ENCODE data around the gene PLEKHM3. TPM values are rescaled to one million over a fixed set of nuclear protein-coding genes. Genes with fewer than 3 reads are reported as not detected.

The PLEKHM3 gene
- total and polyA plus RNA-seq, 2 of the 4 experiments (the other 2 are of a cell fraction), result 2.4 to 11.3 TPM

DNA sequence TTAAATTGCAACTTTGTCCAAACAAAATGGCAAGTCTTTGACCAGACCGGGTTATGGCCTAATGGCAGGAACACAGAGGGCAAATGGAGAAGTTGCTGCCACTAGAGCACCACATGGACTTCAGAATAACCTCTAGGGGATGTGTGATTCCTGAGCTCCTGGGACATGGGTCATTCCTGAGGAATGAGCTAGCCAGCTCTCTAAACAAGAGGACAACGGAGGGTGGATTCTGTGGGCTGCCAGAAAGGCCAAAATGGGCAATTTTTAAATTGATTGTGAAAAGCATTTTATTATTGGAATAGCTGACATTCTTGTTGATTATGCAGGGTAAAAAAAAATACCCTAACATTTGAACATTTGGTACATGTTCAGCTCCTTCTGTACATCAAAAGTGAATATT is 145.8 kb downstream of the PLEKHM3 start:
- Histone ChIP-seq H3K4ac (ENCODE audit: low read depth, low read length) (no peak overlapping the region), H4K8ac (ENCODE audit: low read depth in 2 of 2, low read length in 2 of 2) (no peak overlapping the region), H3K4me2 (ENCODE audit: low read depth, low read length) (no peak overlapping the region), H3K79me1 (ENCODE audit: low read depth in 1 of 2, low read length in 2 of 2) (no peaks in the 10 kb centered on the region), H2AK5ac (ENCODE audit: low read depth, low read length) (no peak overlapping the region), H2AFZ (replicated peaks; ENCODE audit: low read length, poor library complexity) (no peak overlapping the region), H4K91ac (ENCODE audit: insufficient read depth, low read depth, low read length) (no peak overlapping the region), H3K36me3 (ENCODE audit: control insufficient read depth, insufficient read depth, low read length) (no peaks in the 10 kb centered on the region), H4K20me1 (ENCODE audit: insufficient read depth, low read length) (no peaks in the 10 kb centered on the region), H3K27me3 (ENCODE audit: control insufficient read depth, insufficient read depth, low read length) (no peaks in the 10 kb centered on the region), H2BK5ac (ENCODE audit: low read depth, low read length, poor library complexity, severe bottlenecking) (no peak overlapping the region), H2AK9ac (replicated peaks; ENCODE audit: low read depth, low read length, poor library complexity) (no peak overlapping the region), H3K9me1 (ENCODE audit: insufficient read depth, low read length) (no peaks in the 10 kb centered on the region; the same call in 1 of the 2 replicates), H3K9ac (ENCODE audit: low read depth, low read length) (no peak overlapping the region), H3K14ac (replicated peaks; ENCODE audit: low read depth, low read length) (no peak overlapping the region), H4K5ac (ENCODE audit: low read depth, low read length) (no peak overlapping the region), H2BK15ac (ENCODE audit: low read depth, low read length) (no peak overlapping the region), H3K9me3 (ENCODE audit: control insufficient read depth, insufficient read depth, low read length) (no peaks in the 10 kb centered on the region), H3K4me1 (ENCODE audit: control insufficient read depth, insufficient read depth, low read length) (peaks cover 2% of the 10 kb centered on the region; the same call in 1 of the 2 replicates), H3K18ac (ENCODE audit: low read depth, low read length) (no peak overlapping the region), H3K27ac (ENCODE audit: insufficient read depth, low read length) (no peak overlapping the region), H2BK120ac (ENCODE audit: low read depth, low read length) (no peak overlapping the region), H2BK20ac (ENCODE audit: low read depth, low read length) (no peak overlapping the region), H3K56ac (ENCODE audit: extremely low read depth, insufficient read depth, low read length) (no peak overlapping the region), H3K23ac (ENCODE audit: low read depth, low read length) (no peak overlapping the region), H3K4me3 (ENCODE audit: insufficient read depth, low read depth, low read length) (no peak overlapping the region)
- intact Hi-C loops (cut with micrococcal nuclease), result no loop called here
- no TSS peak for BruUV-seq (replicated peaks)
- CTCF ChIA-PET, result interaction anchor here (0.5 to 1.6 kb wide), 3 partner anchors 10 to 355 kb away, joined by 3 to 4 read pairs (median 3); no protein-coding TSS in a partner anchor
- TF ChIP-seq RAD21 (IDR thresholded peaks at IDR 0.05; ENCODE audit: low read length), result no peak
- TF ChIP-seq NFE2L2 (IDR thresholded peaks at IDR 0.05; ENCODE audit: low read depth, low read length), result no peak
- no peak for TF ChIP-seq SMC3 (IDR thresholded peaks at IDR 0.05; ENCODE audit: low read depth, low read length)
- no peak for TF ChIP-seq RCOR1 (IDR thresholded peaks at IDR 0.05; ENCODE audit: insufficient replicate concordance, low read length)
- TF ChIP-seq MAZ (IDR thresholded peaks at IDR 0.05; ENCODE audit: borderline replicate concordance, low read depth, low read length), result no peak
- no peak for TF ChIP-seq CHD1 (IDR thresholded peaks at IDR 0.05; ENCODE audit: low read depth, low read length)
- TF ChIP-seq, protein P1, sequence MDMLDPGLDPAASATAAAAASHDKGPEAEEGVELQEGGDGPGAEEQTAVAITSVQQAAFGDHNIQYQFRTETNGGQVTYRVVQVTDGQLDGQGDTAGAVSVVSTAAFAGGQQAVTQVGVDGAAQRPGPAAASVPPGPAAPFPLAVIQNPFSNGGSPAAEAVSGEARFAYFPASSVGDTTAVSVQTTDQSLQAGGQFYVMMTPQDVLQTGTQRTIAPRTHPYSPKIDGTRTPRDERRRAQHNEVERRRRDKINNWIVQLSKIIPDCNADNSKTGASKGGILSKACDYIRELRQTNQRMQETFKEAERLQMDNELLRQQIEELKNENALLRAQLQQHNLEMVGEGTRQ (IDR thresholded peaks at IDR 0.05; ENCODE audit: low read depth, low read length), result no peak
- TF ChIP-seq, protein P2, sequence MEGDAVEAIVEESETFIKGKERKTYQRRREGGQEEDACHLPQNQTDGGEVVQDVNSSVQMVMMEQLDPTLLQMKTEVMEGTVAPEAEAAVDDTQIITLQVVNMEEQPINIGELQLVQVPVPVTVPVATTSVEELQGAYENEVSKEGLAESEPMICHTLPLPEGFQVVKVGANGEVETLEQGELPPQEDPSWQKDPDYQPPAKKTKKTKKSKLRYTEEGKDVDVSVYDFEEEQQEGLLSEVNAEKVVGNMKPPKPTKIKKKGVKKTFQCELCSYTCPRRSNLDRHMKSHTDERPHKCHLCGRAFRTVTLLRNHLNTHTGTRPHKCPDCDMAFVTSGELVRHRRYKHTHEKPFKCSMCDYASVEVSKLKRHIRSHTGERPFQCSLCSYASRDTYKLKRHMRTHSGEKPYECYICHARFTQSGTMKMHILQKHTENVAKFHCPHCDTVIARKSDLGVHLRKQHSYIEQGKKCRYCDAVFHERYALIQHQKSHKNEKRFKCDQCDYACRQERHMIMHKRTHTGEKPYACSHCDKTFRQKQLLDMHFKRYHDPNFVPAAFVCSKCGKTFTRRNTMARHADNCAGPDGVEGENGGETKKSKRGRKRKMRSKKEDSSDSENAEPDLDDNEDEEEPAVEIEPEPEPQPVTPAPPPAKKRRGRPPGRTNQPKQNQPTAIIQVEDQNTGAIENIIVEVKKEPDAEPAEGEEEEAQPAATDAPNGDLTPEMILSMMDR (conservative IDR thresholded peaks at IDR 0.05; ENCODE audit: low read depth, low read length), result no peak
- no peak for TF ChIP-seq RFX5 (IDR thresholded peaks at IDR 0.05; ENCODE audit: low read depth, low read length)
- TF ChIP-seq CEBPB (IDR thresholded peaks at IDR 0.05; ENCODE audit: low read depth, low read length), result no peak
- TF ChIP-seq BHLHE40 (IDR thresholded peaks at IDR 0.05; ENCODE audit: low read depth, low read length), result no peak
- TF ChIP-seq MXI1 (IDR thresholded peaks at IDR 0.05; ENCODE audit: borderline replicate concordance, low read depth, low read length), result no peak
- no peak for TF ChIP-seq POLR2A (IDR thresholded peaks at IDR 0.05; ENCODE audit: low read depth, low read length)
- TF ChIP-seq MAFK (IDR thresholded peaks at IDR 0.05; ENCODE audit: low read depth, low read length), result no peak
- TF ChIP-seq, protein P3, sequence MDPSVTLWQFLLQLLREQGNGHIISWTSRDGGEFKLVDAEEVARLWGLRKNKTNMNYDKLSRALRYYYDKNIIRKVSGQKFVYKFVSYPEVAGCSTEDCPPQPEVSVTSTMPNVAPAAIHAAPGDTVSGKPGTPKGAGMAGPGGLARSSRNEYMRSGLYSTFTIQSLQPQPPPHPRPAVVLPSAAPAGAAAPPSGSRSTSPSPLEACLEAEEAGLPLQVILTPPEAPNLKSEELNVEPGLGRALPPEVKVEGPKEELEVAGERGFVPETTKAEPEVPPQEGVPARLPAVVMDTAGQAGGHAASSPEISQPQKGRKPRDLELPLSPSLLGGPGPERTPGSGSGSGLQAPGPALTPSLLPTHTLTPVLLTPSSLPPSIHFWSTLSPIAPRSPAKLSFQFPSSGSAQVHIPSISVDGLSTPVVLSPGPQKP (IDR thresholded peaks at IDR 0.05; ENCODE audit: borderline replicate concordance, low read depth, low read length), result no peak
- peak; percentile 83 for ATAC-seq (ENCODE audit: low read depth)
- 88% methylated on average over 1 of the region's 2 CpGs; no CpG with 5 or more reads in 1 of the 2 experiments for WGBS, 2 experiments (ENCODE audit: extremely low coverage in 2 of 2, insufficient read length in 1 of 2)
- peak; percentile 46 for DNase-seq
- in situ Hi-C loops (cut with MboI; ENCODE audit: low sequenced_read_pairs), result no loop called here
- dilution Hi-C loops (cut with HindIII; ENCODE audit: low sequenced_read_pairs, unreplicated experiment), result no loop called here
- POLR2A ChIA-PET (ENCODE audit: unreplicated experiment), result no interaction called here

Data from IMR-90 (cell line).